ENCODE measurements around the gene ST8SIA4.

DNA sequence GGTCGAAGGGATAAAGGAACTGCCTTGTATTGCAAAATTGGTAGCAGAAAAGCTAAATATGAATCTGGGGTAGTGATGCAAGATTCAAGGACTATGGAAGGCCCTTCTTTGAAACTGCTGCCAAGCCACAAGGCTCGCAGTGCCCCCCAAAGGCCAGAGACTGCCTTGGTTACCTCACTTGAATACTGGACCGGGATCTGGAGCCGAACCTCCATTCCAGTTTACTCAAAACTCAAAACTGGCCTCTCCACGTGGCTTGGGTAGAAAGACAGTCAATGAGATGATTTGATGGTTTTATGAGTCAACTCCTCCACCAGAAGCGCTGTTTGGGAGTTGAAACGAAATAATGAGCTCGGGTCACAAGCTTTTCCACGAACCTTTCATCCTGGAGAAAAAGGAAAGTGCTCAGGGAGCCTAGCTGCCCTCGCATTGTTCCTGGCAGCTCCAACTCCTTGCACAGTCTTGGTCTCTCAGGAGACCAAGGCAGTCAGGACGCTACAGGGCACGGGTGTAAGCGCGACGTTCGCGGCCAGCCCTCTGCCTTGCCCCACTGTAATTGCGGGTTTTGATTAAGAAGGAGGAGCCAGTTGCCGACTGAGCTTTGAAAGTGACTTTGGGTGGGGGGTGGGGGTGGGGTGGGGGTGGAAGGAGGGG, 2.8 kb downstream of the ST8SIA4 start:
- no peak for TF ChIP-seq POLR2A (IDR thresholded peaks at IDR 0.05)
- TF ChIP-seq, protein P1, sequence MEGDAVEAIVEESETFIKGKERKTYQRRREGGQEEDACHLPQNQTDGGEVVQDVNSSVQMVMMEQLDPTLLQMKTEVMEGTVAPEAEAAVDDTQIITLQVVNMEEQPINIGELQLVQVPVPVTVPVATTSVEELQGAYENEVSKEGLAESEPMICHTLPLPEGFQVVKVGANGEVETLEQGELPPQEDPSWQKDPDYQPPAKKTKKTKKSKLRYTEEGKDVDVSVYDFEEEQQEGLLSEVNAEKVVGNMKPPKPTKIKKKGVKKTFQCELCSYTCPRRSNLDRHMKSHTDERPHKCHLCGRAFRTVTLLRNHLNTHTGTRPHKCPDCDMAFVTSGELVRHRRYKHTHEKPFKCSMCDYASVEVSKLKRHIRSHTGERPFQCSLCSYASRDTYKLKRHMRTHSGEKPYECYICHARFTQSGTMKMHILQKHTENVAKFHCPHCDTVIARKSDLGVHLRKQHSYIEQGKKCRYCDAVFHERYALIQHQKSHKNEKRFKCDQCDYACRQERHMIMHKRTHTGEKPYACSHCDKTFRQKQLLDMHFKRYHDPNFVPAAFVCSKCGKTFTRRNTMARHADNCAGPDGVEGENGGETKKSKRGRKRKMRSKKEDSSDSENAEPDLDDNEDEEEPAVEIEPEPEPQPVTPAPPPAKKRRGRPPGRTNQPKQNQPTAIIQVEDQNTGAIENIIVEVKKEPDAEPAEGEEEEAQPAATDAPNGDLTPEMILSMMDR (IDR thresholded peaks at IDR 0.05): no peak

Measured in transverse colon (tissue), 3 donors.